IPS-20b (cell line): ENCODE data around the gene LAMB1.

Experiments
- H3K27ac ChIP-seq: one replicate; pipeline ENCODE4 v1.5.1; 2013; ENCODE audit warnings: low read length
- H3K27me3 ChIP-seq: 2 replicates; pipeline ENCODE4 v1.6.1; 2013; ENCODE audit warnings: mild to moderate bottlenecking, low read length, inconsistent platforms; ENCODE audit not compliant: insufficient read depth
- H3K36me3 ChIP-seq: 2 replicates; pipeline ENCODE4 v1.6.1; 2013; ENCODE audit warnings: low read depth, mild to moderate bottlenecking, inconsistent platforms, low read length, moderate library complexity; ENCODE audit not compliant: insufficient read depth
- H3K4me1 ChIP-seq: 2 replicates; pipeline ENCODE4 v1.6.1; 2013; ENCODE audit warnings: mild to moderate bottlenecking, control low read depth, inconsistent platforms, low read length, moderate library complexity; ENCODE audit not compliant: insufficient read depth
- H3K4me3 ChIP-seq: 2 replicates; pipeline ENCODE4 v1.5.1; 2013; ENCODE audit warnings: mild to moderate bottlenecking, low read length, inconsistent platforms
- H3K9ac ChIP-seq: 2 replicates; pipeline ENCODE4 v1.6.1; 2013; ENCODE audit warnings: low read depth, mild to moderate bottlenecking, inconsistent platforms, low read length, moderate library complexity
- H3K9me3 ChIP-seq: 2 replicates; pipeline ENCODE4 v1.6.1; 2013; ENCODE audit warnings: mild to moderate bottlenecking, low read depth, low read length, inconsistent platforms; ENCODE audit not compliant: insufficient read depth

LAMB1 gene

DNA sequence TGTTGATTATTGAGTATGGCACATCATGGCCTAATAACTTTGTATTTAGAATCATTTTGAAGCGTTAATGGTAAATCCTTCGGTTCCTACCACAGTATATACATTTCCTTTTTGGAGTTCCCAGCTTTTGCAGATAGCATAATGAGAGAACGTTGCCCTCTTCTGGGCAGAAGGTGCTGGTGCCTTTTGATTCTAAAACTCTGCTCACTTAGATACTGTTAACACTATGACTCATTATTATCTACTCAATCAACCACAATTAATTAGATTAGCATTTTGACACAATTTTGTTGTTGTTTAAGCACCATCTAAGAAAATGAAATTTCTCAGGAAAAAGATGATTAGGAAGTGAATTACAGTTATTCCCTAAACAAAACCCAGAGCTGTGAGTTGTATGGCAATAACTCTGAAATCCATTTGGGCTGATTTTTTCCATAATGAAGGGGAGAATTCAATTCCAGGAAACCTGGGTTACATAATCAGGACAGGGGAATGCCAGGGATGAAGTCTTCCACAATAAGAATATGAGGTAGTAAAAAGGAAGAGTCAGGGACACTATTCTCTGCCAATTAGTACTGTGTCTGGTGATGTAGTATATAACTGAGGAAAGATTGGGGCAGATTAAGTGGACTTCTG, 123.4 kb downstream of the LAMB1 start:
- Histone ChIP-seq H3K27me3 (no peaks in the 10 kb centered on the region; the same call in 1 of the 2 replicates), H3K27ac (no peak overlapping the region), H3K4me3 (no peak overlapping the region), H3K9ac (no peak overlapping the region), H3K9me3 (no peaks in the 10 kb centered on the region), H3K36me3 (no peaks in the 10 kb centered on the region), H3K4me1 (no peaks in the 10 kb centered on the region)

DNA sequence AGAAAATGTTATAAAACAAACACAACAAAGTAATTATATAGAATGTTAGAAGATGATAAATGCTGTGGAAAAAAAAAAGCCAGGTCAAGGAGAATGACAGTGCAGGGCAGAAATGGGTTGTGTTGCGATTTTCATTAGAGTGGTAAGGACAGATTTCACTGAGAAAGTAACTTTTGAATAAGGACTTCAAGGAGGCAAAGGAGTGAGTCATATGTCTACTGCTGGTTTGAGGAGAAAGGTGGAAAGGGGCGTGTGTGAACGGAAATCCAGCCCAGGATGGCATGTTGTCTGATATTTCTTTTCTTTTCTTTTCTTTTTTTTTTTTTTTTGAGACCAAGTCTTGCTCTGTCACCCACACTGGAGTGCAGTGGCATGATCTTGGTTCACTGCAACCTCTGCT, 124.3 kb downstream of the LAMB1 start:
- Histone ChIP-seq H3K4me1 (no peaks in the 10 kb centered on the region), H3K9ac (no peak overlapping the region), H3K9me3 (no peaks in the 10 kb centered on the region), H3K27me3 (no peaks in the 10 kb centered on the region), H3K4me3 (no peak overlapping the region), H3K36me3 (no peaks in the 10 kb centered on the region), H3K27ac (no peak overlapping the region)

DNA sequence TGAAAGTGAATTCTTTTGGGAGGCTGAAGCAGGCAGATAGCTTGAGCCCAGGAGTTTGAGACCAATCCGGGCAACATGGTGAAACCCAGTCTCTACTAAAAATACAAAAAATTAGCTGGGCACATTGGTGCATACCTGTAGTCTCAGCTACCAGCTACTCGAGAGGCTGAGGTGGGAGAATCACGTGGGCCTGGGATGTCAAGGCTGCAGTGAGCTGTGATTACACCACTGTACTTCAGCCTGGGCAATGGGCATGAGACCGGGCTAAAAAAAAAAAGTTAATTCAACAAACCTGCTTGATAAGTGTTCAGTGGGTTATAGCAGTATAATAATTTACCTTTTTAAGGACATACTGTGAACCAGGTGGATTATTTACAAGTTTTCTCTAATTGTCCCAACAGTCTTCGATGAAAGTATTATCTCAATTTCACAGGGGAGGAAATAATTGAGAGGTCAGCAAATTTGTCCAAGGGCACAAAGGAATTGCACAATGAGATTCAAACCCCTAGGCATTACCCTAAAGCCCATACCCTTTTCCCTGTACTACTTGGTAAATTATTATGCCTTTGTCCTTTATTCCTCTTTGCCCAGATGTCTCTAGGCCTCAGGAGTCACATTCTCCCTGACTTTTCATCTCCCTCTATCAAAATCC, 125.1 kb downstream of the LAMB1 start:
- Histone ChIP-seq H3K4me3 (no peak overlapping the region), H3K27me3 (no peaks in the 10 kb centered on the region), H3K36me3 (no peaks in the 10 kb centered on the region), H3K9me3 (no peaks in the 10 kb centered on the region), H3K4me1 (no peaks in the 10 kb centered on the region), H3K27ac (no peak overlapping the region), H3K9ac (no peak overlapping the region)

DNA sequence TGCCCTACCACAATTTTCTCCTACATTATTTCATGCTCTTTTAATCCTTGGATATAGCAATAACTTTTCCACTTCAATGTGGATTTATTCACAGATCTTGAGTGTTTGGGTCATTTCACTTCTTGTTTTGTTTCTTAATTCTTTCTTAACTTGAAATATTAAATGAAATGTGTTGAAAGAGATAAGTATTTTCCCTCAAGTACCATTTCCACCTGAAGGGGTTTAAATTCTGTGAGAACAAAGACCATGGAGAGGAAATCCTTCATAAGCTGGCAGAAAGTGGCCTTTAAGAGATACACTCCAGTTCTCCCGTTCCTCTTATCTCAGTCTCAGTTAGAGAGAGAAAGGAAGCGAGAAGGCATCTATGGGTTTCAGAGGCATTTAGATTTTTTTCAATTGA, 126.0 kb downstream of the LAMB1 start:
- no peak overlapping the region for H3K9ac ChIP-seq
- no peak overlapping the region for H3K4me3 ChIP-seq
- no peaks in the 10 kb centered on the region for H3K4me1 ChIP-seq
- H3K27me3 ChIP-seq, result no peaks in the 10 kb centered on the region
- no peaks in the 10 kb centered on the region for H3K9me3 ChIP-seq
- H3K27ac ChIP-seq, result no peak overlapping the region
- no peaks in the 10 kb centered on the region for H3K36me3 ChIP-seq

DNA sequence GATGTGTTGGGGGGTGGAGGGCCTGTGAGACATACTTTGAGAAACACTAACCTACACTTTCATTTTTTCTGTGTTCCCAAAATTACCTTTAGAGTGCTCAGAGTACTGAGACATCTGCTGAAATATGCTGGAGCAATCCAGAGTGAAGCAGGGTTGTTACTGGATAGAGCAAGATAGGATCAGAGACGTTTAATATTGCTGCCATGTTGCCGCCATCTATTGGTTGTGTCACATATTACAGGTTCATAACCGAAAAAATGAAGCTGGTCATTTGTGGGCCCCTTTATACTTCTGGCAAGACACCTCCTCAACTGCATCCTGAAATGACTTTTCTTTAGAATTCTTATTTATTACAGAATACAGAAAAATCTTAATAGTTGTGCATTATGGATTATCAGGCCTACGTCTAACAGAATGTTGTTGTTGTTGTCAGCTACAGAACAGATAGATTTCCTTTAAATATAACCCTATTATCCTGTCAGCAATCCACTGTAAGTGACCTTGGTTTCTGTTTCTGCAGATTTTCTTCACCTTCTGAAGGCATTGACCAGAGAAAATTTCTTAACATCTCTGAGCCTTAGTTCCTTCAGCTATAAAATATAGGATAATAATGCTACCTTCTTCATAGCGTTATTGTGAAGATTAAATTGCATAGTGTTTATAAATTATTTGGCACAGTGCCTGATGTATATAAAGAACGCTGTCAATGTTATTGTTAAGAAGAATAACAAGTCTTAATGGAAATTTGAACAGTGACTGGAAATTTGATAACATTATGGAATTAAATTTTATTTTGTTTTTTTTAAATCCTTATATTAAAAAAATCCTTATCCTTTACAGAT, 128.1 kb downstream of the LAMB1 start:
- Histone ChIP-seq H3K4me1 (no peaks in the 10 kb centered on the region), H3K4me3 (no peak overlapping the region), H3K9me3 (no peaks in the 10 kb centered on the region), H3K27ac (no peak overlapping the region), H3K36me3 (no peaks in the 10 kb centered on the region), H3K27me3 (no peaks in the 10 kb centered on the region), H3K9ac (no peak overlapping the region)

DNA sequence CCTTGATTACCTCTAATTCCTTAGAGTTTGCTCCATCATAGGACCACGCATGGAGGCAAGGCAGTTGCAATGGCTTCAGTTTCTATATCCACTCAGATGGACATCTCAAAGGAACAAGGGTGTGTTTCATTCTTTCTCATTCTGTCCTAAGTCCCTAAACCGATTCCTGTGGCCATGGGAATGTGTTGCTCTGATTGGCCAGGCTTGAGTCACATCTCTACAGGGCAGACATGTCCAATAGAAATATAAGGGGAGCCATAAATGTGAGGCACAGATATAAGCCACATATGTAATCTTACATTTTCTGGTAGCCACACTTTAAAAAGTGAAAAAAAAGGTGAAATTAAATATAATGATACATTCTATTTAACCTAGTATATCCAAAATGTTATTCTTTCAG, 128.8 kb downstream of the LAMB1 start:
- no peak overlapping the region for H3K9ac ChIP-seq
- no peak overlapping the region for H3K27ac ChIP-seq
- H3K4me3 ChIP-seq, result no peak overlapping the region
- H3K27me3 ChIP-seq, result no peaks in the 10 kb centered on the region
- no peaks in the 10 kb centered on the region for H3K36me3 ChIP-seq
- no peaks in the 10 kb centered on the region for H3K4me1 ChIP-seq
- no peaks in the 10 kb centered on the region for H3K9me3 ChIP-seq
